Measurements from ENCODE around the gene CHGA.

The CHGA gene

GRCh38 chr14:92958373-92959188, 35.6 kb downstream of the CHGA start:
- DNase-seq (ENCODE audit: insufficient read length, low spot score) (no peak), FAIRE-seq (no peak)

- DNase-seq (ENCODE audit: insufficient read length, low spot score) (no peak), FAIRE-seq (no peak)
These were observed 36.2 kb downstream of the CHGA start for GRCh38 chr14:92959189-92959531.

- FAIRE-seq (no peak), DNase-seq (ENCODE audit: insufficient read length, low spot score) (no peak)
These were observed 37.1 kb downstream of the CHGA start for GRCh38 chr14:92959761-92960680.

- DNase-seq (ENCODE audit: insufficient read length, low spot score), result no peak
- no peak for FAIRE-seq
These were observed 38.0 kb downstream of the CHGA start for GRCh38 chr14:92960706-92961566.

- FAIRE-seq, result no peak
- no peak for DNase-seq (ENCODE audit: insufficient read length, low spot score)
These were observed 38.6 kb downstream of the CHGA start for GRCh38 chr14:92961567-92961855.

- no peak for FAIRE-seq
- no peak for DNase-seq (ENCODE audit: insufficient read length, low spot score)
These were observed 39.3 kb downstream of the CHGA start for GRCh38 chr14:92962031-92962830.

- no peak for DNase-seq (ENCODE audit: insufficient read length, low spot score)
- FAIRE-seq, result no peak
These were observed 39.8 kb downstream of the CHGA start for GRCh38 chr14:92962831-92963095.

GRCh38 chr14:92963301-92964123, 40.6 kb downstream of the CHGA start:
- no peak for DNase-seq (ENCODE audit: insufficient read length, low spot score)
- FAIRE-seq, result no peak

GRCh38 chr14:92964124-92965109, 41.5 kb downstream of the CHGA start:
- FAIRE-seq (no peak), DNase-seq (ENCODE audit: insufficient read length, low spot score) (no peak)

GRCh38 chr14:92965281-92965680, 42.3 kb downstream of the CHGA start:
- DNase-seq (ENCODE audit: insufficient read length, low spot score), result no peak

GRCh38 chr14:92967346-92967926, 44.5 kb downstream of the CHGA start:
- DNase-seq (ENCODE audit: insufficient read length, low spot score) (no peak), FAIRE-seq (no peak)

More at GRCh38 chr14:92965281-92965680, 42.3 kb downstream of the CHGA start:
- peak; percentile 82 for FAIRE-seq

GRCh38 chr14:92968291-92969020, 45.5 kb downstream of the CHGA start:
- DNase-seq (ENCODE audit: insufficient read length, low spot score) (no peak), FAIRE-seq (no peak)

GRCh38 chr14:92969430-92969829, 46.5 kb downstream of the CHGA start:
- DNase-seq (ENCODE audit: insufficient read length, low spot score) (no peak), FAIRE-seq (no peak)

- no peak for DNase-seq (ENCODE audit: insufficient read length, low spot score)
These were observed 46.9 kb downstream of the CHGA start for GRCh38 chr14:92969871-92970270.

GRCh38 chr14:92970271-92970670, 47.3 kb downstream of the CHGA start:
- FAIRE-seq, result no peak
- DNase-seq (ENCODE audit: insufficient read length, low spot score), result no peak

More at GRCh38 chr14:92969871-92970270, 46.9 kb downstream of the CHGA start:
- FAIRE-seq, result no peak

GRCh38 chr14:92971601-92972180, 48.7 kb downstream of the CHGA start:
- FAIRE-seq (no peak), DNase-seq (ENCODE audit: insufficient read length, low spot score) (no peak)

- DNase-seq (ENCODE audit: insufficient read length, low spot score) (no peak), FAIRE-seq (no peak)
These were observed 50.4 kb downstream of the CHGA start for GRCh38 chr14:92973261-92973797.

All from GM19239 (cell line).